Heart right ventricle (tissue), 16 donors: Measurements from ENCODE around the gene ATP11A. TPM values are rescaled to one million over a fixed set of nuclear protein-coding genes. Genes with fewer than 3 reads are reported as not detected.
"Not testable (repeated sequence)": the region's sequence is repeated elsewhere in the genome, so short reads cannot be mapped to it uniquely, and the experiment has no call there.

Source experiments
- ATAC-seq, 8 donors: fragments of 200-7000 bp; cut with Tn5 transposase; one replicate each; pipeline ENCODE4 v1.9.1; 2020; ENCODE audit warnings: mild to moderate bottlenecking in 8 of 8, moderate library complexity in 8 of 8, moderate number of reproducible peaks in 1 of 8
- DNase-seq, 2 donors: peaks; one replicate each; pipeline ENCODE4 v3.0.0-alpha.2; 2020
- H3K27ac ChIP-seq, 10 donors: fragments of 200-600 bp; sonication (generic) in 2 of 10; one replicate each; pipeline versions ENCODE4 v1.5.0 to v1.8.0; 2020 to 2022; ENCODE audit warnings: mild to moderate bottlenecking in 3 of 10
- H3K27me3 ChIP-seq, 7 donors: fragments of 200-600 bp; one replicate each; pipeline ENCODE4 v1.8.0; 2021 to 2022; ENCODE audit warnings: mild to moderate bottlenecking in 2 of 7
- H3K36me3 ChIP-seq, 9 donors: fragments of 200-600 bp; sonication (generic) in 1 of 9; one replicate each; pipeline versions ENCODE4 v1.5.0 to v1.8.0; 2020 to 2022; ENCODE audit warnings: mild to moderate bottlenecking in 2 of 9
- H3K4me1 ChIP-seq, 9 donors: fragments of 200-600 bp; sonication (generic) in 1 of 9; one replicate each; pipeline versions ENCODE4 v1.5.0 to v1.8.0; 2020 to 2022; ENCODE audit warnings: mild to moderate bottlenecking in 4 of 9
- H3K4me3 ChIP-seq, 10 donors: fragments of 200-600 bp; sonication (generic) in 2 of 10; one replicate each; pipeline versions ENCODE4 v1.5.0 to v1.8.0; 2020 to 2022; ENCODE audit warnings: mild to moderate bottlenecking in 7 of 10, moderate library complexity in 2 of 10
- H3K9me3 ChIP-seq, 11 donors: fragments of 200-600 bp in 10 of 11; sonication (generic) in 2 of 11; one replicate each; pipeline versions ENCODE4 v1.5.0 to v1.8.0; 2013 to 2022; ENCODE audit warnings: mild to moderate bottlenecking in 2 of 11, control low read depth in 1 of 11, moderate library complexity in 1 of 11
- WGBS, 2 donors: extraction: QIAGEN DNeasy Blood & Tissue Kit; methylation state at CpG; one replicate each; pipeline ENCODE4 v1.1.7; 2013; ENCODE audit warnings: inconsistent platforms in 1 of 2; 5-methylcytosine and 5-hydroxymethylcytosine counted together
- intact Hi-C, 10 donors: fragments of 100-400 bp; cut with DNase I; formaldehyde crosslinking; loops; one replicate each; pipeline versions ENCODE4 v1.11.1 to v1.14.2; 2022
- polyA plus RNA-seq, 2 donors: library from polyadenylated mRNA; stranded (reverse); fragments of 200-250 nt; gene quantifications; one replicate each; pipeline ENCODE4 v1.2.3, GENCODE V29; 2013
- total RNA-seq, 10 donors: library from RNA; stranded (reverse); fragmentation: NEBNext Ultra II Directional in 3 of 10; extraction: Animal tissue kit (Norgen Biotek cat#: 25700) in 3 of 10; gene quantifications; one replicate each; pipeline versions ENCODE4 v1.2.1 to v1.2.4, GENCODE V29; 2021 to 2023
- TF ChIP-seq, protein P1 (sequence below), 9 donors: fragments of 200-600 bp; sonication (generic) in 2 of 9; IDR thresholded peaks; one replicate each; pipeline versions ENCODE4 v1.5.0 to v1.8.0; 2021 to 2022; ENCODE audit warnings: antibody characterized with exemption in 9 of 9, mild to moderate bottlenecking in 5 of 9, moderate library complexity in 1 of 9
- donor health status: Arrhythmogenic right ventricular cardiomyopathy.
- donor health status: ischemic (EF 13 %, LVEDD 7.1; RV severe dilation, severe dysfunction).
- donor health status: healthy with polysubstance abuse.
- donor health status: DM: no; HTN: yes; CAD: no.
- donor health status: DM: no; HTN: no; CAD: no.
- donor health status: ischemic (EF 25% LVEDD 6.9; RV normal size, moderate dysfunction).
- donor health status: ischemic (EF 25% LVEDD 5.7; RV mildly dilated, moderate dysfunction).
- donor health status: healthy.
- donor health status: DM: yes; HTN: yes; CAD: no.
- donor health status: Ischemic cardiomyopathy.
- donor health status: ischemic (EF 35%, LVEDD 5.7; RV mildly dilated, moderate dysfunction).
- donor health status: nonischemic (EF 11% LVEDD 7.7; RV severe dilation, severe dysfunction).
- donor health status: DM: yes; HTN: yes; CAD: no.
- donor health status: PGD.
- donor health status: ischemic (EF 29% LVEDD 5.4; RV normal size, mild dysfunction).
- donor health status: nonischemic (EF 23%, LVEDD 6.1; RV moderate dilation, normal function).

ATP11A gene
- total and polyA plus RNA-seq, 12 donors: 20.0 to 164 (median 107) TPM

DNA sequence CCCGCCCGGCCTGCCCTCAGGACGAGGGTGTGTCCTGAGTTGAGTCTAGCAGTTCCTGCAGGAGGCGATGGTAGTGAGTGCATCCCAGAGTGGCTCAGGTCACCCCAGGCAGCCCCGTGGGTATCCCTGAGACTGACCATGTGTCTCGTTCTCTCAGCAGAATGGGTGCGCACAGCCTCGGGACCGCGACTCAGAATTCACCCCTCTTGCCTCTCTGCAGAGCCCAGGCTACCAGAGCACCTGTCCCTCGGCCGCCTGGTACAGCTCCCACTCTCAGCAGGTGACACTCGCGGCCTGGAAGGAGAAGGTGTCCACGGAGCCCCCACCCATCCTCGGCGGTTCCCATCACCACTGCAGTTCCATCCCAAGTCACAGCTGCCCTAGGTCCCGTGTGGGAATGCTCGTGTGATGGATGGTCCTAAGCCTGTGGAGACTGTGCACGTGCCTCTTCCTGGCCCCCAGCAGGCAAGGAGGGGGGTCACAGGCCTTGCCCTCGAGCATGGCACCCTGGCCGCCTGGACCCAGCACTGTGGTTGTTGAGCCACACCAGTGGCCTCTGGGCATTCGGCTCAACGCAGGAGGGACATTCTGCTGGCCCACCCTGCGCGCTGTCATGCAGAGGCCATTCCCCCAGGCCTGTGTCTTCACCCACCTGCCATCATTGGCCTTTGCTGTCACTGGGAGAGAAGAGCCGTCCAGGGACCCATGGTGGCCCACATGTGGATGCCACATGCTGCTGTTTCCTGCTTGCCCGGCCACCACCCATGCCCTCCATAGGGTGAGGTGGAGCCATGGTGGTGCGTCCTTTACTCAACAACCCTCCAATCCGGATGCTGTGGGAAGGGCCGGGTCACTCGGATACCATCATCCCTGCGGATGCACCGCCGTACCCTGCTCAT is 192.1 kb downstream of the ATP11A start:
- H3K27ac ChIP-seq: no peak overlapping the region
- WGBS, 2 donors: 94 to 95% methylated on average over 35 of the region's 35 CpGs
- no peak overlapping the region for H3K4me3 ChIP-seq
- ATAC-seq: no peak
- TF ChIP-seq, protein P1, sequence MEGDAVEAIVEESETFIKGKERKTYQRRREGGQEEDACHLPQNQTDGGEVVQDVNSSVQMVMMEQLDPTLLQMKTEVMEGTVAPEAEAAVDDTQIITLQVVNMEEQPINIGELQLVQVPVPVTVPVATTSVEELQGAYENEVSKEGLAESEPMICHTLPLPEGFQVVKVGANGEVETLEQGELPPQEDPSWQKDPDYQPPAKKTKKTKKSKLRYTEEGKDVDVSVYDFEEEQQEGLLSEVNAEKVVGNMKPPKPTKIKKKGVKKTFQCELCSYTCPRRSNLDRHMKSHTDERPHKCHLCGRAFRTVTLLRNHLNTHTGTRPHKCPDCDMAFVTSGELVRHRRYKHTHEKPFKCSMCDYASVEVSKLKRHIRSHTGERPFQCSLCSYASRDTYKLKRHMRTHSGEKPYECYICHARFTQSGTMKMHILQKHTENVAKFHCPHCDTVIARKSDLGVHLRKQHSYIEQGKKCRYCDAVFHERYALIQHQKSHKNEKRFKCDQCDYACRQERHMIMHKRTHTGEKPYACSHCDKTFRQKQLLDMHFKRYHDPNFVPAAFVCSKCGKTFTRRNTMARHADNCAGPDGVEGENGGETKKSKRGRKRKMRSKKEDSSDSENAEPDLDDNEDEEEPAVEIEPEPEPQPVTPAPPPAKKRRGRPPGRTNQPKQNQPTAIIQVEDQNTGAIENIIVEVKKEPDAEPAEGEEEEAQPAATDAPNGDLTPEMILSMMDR (IDR thresholded peaks at IDR 0.05): no peak
- H3K36me3 ChIP-seq: peaks cover 0 to 77% (median 26%) of the 10 kb centered on the region in 9 donors
- H3K9me3 ChIP-seq: no peaks in the 10 kb centered on the region
- intact Hi-C loops: no loop called here
- peaks cover 0 to 29% (median 17%) of the 10 kb centered on the region in 9 donors for H3K4me1 ChIP-seq
- H3K27me3 ChIP-seq: no peaks in the 10 kb centered on the region
- peak in 1 of 2 donors; percentile 8 for DNase-seq

DNA sequence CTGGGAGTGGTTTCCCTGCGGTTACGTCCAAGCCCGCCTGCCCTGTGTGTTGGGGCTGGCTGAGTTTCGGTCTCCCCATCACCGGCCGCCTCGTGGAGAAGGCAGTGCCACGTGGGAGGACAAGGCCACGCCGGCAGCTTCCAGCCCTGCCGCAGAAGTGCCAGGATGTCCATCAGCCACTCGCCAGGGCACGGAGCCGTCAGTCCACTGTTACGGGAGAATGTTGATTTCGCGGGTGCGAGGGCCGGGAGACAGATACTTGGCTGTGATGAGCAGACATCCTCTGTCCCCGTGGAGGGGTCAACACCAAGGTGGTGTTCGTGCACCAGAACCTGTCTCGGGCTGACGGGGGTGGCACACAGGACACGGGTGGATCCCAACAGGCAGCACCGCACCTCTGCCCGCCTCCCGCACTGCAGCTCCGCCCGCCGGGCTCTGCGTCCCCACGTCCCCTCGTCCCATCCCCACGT is 192.8 kb downstream of the ATP11A start:
- Histone ChIP-seq H3K4me3 (no peak overlapping the region), H3K4me1 (peaks cover 0 to 29% (median 17%) of the 10 kb centered on the region in 9 donors), H3K36me3 (peaks cover 0 to 70% (median 26%) of the 10 kb centered on the region in 9 donors), H3K27me3 (no peaks in the 10 kb centered on the region), H3K9me3 (no peaks in the 10 kb centered on the region), H3K27ac (no peak overlapping the region)
- intact Hi-C loops: no loop called here
- ATAC-seq (no peak), DNase-seq (no peak)
- TF ChIP-seq, protein P1 (IDR thresholded peaks at IDR 0.05): no peak
- 96 to 97% methylated on average over 29 to 32 of the region's 34 CpGs for WGBS, 2 donors

DNA sequence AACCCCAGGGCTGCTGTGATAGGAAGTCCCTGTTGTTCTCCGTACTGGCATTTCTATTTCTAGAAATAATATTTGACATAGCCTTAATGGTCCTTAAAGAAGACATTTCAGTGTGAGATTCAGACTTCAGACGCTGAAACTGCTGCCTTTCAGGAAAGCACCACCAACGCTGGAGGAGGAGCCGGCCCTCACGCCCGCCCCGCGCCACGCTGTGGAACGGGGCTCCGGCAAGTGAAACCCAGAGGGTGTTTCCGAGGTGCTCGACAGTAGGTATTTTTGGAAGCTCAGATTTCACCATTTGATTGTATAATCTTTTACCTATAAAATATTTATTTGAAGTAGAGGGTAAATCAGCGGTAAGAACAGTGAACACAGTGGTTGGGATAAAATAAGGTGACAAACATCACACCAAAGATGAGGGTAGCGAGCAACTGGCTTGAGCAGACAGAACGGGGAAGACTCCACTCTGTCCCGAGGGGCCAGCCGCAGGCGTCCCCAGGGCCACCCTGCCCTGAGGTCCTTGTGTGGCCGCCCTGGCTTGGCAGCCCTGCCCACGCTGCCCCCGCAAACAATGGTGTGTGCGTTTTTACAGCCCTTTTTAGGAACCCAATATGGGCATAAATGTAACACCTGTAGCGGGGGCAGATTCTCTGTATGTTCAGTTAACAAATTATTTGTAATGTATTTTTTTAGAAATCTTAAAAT is 193.6 kb downstream of the ATP11A start:
- no peaks in the 10 kb centered on the region for H3K27me3 ChIP-seq
- H3K4me3 ChIP-seq: no peak overlapping the region
- H3K27ac ChIP-seq: no peak overlapping the region
- TF ChIP-seq, protein P1 (IDR thresholded peaks at IDR 0.05): no peak
- ATAC-seq (no peak), DNase-seq (no peak)
- peaks cover 0 to 29% (median 17%) of the 10 kb centered on the region in 9 donors for H3K4me1 ChIP-seq
- H3K36me3 ChIP-seq: peaks cover 0 to 62% (median 21%) of the 10 kb centered on the region in 9 donors
- intact Hi-C loops: no loop called here
- H3K9me3 ChIP-seq: no peaks in the 10 kb centered on the region
- WGBS, 2 donors: 94% methylated on average over 24 of the region's 24 CpGs

DNA sequence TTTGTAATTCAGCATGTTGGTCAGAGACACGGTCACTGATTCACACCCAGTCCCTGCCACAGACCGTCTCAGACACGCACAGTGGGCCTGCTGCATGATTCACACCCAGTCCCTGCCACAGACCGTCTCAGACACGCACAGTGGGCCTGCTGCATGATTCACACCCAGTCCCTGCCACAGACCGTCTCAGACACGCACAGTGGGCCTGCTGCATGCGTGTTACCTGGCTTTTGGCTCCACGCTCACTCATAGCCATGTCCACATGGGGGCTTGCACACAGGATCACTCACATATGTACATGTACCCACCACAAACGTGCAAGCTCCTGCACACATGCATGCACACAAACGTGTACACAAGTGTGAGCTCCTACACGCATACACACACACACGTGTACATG is 194.9 kb downstream of the ATP11A start:
- ATAC-seq, intact Hi-C loops, H3K9me3 ChIP-seq, H3K27ac ChIP-seq, DNase-seq, H3K27me3 ChIP-seq, H3K4me3 ChIP-seq: not testable (repeated sequence)
- H3K36me3 ChIP-seq: peaks cover 0 to 49% (median 13%) of the 10 kb centered on the region in 9 donors
- 94 to 96% methylated on average over 13 of the region's 13 CpGs for WGBS, 2 donors
- peaks cover 0 to 23% (median 13%) of the 10 kb centered on the region in 9 donors for H3K4me1 ChIP-seq
